Spleen (tissue), 11 donors: Measurements from ENCODE around the gene BCL6. TPM values are rescaled to one million over a fixed set of nuclear protein-coding genes. Genes with fewer than 3 reads are reported as not detected.

Experiments used
- DNase-seq: peaks from one replicate; pipeline ENCODE4 v3.0.0-alpha.2; 2020
- H3K27ac ChIP-seq, 8 donors: fragments of 200-600 bp; sonication (generic) in 7 of 8; 1 replicate in 4 of 8; 2 replicates in 4 of 8; pipeline versions ENCODE4 v1.5.0 to v1.8.0; 2016 to 2021; ENCODE audit warnings: inconsistent platforms in 4 of 8, mild to moderate bottlenecking in 4 of 8, moderate library complexity in 1 of 8
- H3K27me3 ChIP-seq, 7 donors: fragments of 200-600 bp; sonication (generic) in 6 of 7; replicated peaks in 1 of 7; 1 replicate in 4 of 7; 2 replicates in 3 of 7; pipeline versions ENCODE4 v1.5.0 to v1.8.0; 2016 to 2021; ENCODE audit warnings: inconsistent platforms in 3 of 7, mild to moderate bottlenecking in 1 of 7
- H3K36me3 ChIP-seq, 6 donors: fragments of 200-600 bp; sonication (generic) in 5 of 6; 1 replicate in 4 of 6; 2 replicates in 2 of 6; pipeline versions ENCODE4 v1.5.0 to v1.8.0; 2016 to 2021; ENCODE audit warnings: inconsistent platforms in 2 of 6
- H3K4me1 ChIP-seq, 6 donors: fragments of 200-600 bp; sonication (generic) in 5 of 6; 1 replicate in 3 of 6; 2 replicates in 3 of 6; pipeline versions ENCODE4 v1.5.0 to v1.8.0; 2016 to 2021; ENCODE audit warnings: inconsistent platforms in 3 of 6
- H3K4me3 ChIP-seq, 8 donors: fragments of 200-600 bp; sonication (generic) in 7 of 8; 1 replicate in 4 of 8; 2 replicates in 4 of 8; pipeline versions ENCODE4 v1.5.0 to v1.8.0; 2016 to 2021; ENCODE audit warnings: inconsistent platforms in 4 of 8, mild to moderate bottlenecking in 4 of 8, moderate library complexity in 2 of 8
- H3K9me3 ChIP-seq, 8 donors: fragments of 200-600 bp; sonication (generic) in 7 of 8; 1 replicate in 4 of 8; 2 replicates in 4 of 8; pipeline versions ENCODE4 v1.5.0 to v1.8.0; 2016 to 2021; ENCODE audit warnings: inconsistent platforms in 4 of 8
- POLR2A ChIP-seq, 3 donors: fragments of 450-650 bp; IDR thresholded peaks; one replicate each; pipeline ENCODE4 v1.5.1; 2017; ENCODE audit warnings: antibody characterized with exemption in 3 of 3, mild to moderate bottlenecking in 1 of 3
- POLR2AphosphoS5 ChIP-seq, 3 donors: sonication (generic); formaldehyde crosslinking; IDR thresholded peaks; one replicate each; pipeline ENCODE4 v1.5.1; 2017; ENCODE audit warnings: antibody characterized with exemption in 3 of 3
- WGBS, 5 donors: extraction: QIAGEN DNeasy Blood & Tissue Kit in 3 of 5; methylation state at CpG; one replicate each; pipeline versions ENCODE4 v1.1.5 to v1.1.7; 2013 to 2018; 5-methylcytosine and 5-hydroxymethylcytosine counted together
- intact Hi-C: fragments of 100-400 bp; cut with DNase I; formaldehyde crosslinking; loops from one replicate; pipeline ENCODE4 v1.15.0; 2023; ENCODE audit warnings: low total_unique reads
- polyA plus RNA-seq, 3 donors: library from polyadenylated mRNA; stranded (reverse); fragments of 200-250 nt; gene quantifications; one replicate each; pipeline ENCODE4 v1.2.1, GENCODE V29; 2013
- total RNA-seq, 7 donors: library from RNA; depleted of rRNA in 3 of 7; stranded (reverse); fragments of >200 nt in 3 of 7; fragmentation: NEBNext Ultra II Directional in 4 of 7; extraction: Animal tissue kit (Norgen Biotek cat#: 25700) in 4 of 7; gene quantifications; one replicate each; pipeline versions ENCODE4 v1.1.0 to v1.2.1, GENCODE V29; 2016 to 2021
- TF ChIP-seq, protein P1 (sequence below), 11 experiments: fragments of 200-600 bp in 7 of 11; fragments of 450-650 bp in 4 of 11; sonication (generic) in 4 of 11; IDR thresholded peaks in 8 of 11; conservative IDR thresholded peaks in 3 of 11; 1 replicate in 7 of 11; 2 replicates in 4 of 11; pipeline versions ENCODE4 v1.4.0 to v1.8.0; 2016 to 2021; ENCODE audit warnings: antibody characterized with exemption in 11 of 11, inconsistent platforms in 4 of 11, mild to moderate bottlenecking in 1 of 11
- donor health status: healthy with polysubstance abuse.
- donor health status: DM: no; HTN: no; CAD: no; lungs with moderate emphysema.
- donor health status: DM: no; HTN: no; CAD: no.
- donor health status: Bipolar disorder and iron deficiency.
- donor health status: healthy.
- donor health status: DM: no; HTN: no; CAD: no.
- donor health status: DM: yes; HTN: yes; CAD: no.

Gene BCL6
- total and polyA plus RNA-seq, 10 donors, result 9.5 to 444 (median 132) TPM

DNA sequence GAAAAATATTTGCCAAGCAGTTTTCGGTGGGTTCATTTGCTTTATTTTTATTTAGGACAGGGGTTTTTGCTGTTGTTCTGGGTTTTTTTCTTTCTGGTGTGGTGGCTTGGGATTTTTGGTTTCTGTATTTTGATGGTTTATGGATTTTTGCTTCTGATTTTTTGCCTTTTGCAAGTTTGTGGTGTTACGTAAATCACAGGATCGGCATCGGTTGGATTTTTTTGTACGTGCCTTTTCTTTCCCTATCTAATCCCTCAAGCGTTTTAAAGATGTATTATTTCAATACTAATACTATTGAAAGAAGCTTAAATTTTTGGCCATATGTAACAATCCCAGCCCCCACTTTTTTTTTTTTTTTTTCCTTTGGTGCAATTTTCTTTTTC lies 782 bp upstream of the BCL6 start:
- Histone ChIP-seq H3K9me3 (no peaks in the 10 kb centered on the region), H3K27me3 (no peaks in the 10 kb centered on the region), H3K36me3 (no peaks in the 10 kb centered on the region), H3K4me3 (peak overlapping the region; percentile 19 to 84 (median 60)), H3K4me1 (peaks cover 25 to 81% (median 62%) of the 10 kb centered on the region in 6 donors), H3K27ac (peak overlapping the region; percentile 95 to 99 (median 99))
- intact Hi-C loops, result loop anchor here (10.0 kb wide), 3 partner anchors 409 to 1489 kb away; partner anchors contain the start of gene LPP
- 5 to 19% (median 12%) methylated on average over 6 of the region's 6 CpGs for WGBS, 5 donors
- TF ChIP-seq, protein P1, sequence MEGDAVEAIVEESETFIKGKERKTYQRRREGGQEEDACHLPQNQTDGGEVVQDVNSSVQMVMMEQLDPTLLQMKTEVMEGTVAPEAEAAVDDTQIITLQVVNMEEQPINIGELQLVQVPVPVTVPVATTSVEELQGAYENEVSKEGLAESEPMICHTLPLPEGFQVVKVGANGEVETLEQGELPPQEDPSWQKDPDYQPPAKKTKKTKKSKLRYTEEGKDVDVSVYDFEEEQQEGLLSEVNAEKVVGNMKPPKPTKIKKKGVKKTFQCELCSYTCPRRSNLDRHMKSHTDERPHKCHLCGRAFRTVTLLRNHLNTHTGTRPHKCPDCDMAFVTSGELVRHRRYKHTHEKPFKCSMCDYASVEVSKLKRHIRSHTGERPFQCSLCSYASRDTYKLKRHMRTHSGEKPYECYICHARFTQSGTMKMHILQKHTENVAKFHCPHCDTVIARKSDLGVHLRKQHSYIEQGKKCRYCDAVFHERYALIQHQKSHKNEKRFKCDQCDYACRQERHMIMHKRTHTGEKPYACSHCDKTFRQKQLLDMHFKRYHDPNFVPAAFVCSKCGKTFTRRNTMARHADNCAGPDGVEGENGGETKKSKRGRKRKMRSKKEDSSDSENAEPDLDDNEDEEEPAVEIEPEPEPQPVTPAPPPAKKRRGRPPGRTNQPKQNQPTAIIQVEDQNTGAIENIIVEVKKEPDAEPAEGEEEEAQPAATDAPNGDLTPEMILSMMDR (IDR thresholded peaks at IDR 0.05 in 8 of 11, conservative IDR thresholded peaks at IDR 0.05 in 3 of 11), result no peak
- TF ChIP-seq POLR2A (IDR thresholded peaks at IDR 0.05) (no peak), POLR2AphosphoS5 (IDR thresholded peaks at IDR 0.05) (no peak)
- DNase-seq, result no peak

DNA sequence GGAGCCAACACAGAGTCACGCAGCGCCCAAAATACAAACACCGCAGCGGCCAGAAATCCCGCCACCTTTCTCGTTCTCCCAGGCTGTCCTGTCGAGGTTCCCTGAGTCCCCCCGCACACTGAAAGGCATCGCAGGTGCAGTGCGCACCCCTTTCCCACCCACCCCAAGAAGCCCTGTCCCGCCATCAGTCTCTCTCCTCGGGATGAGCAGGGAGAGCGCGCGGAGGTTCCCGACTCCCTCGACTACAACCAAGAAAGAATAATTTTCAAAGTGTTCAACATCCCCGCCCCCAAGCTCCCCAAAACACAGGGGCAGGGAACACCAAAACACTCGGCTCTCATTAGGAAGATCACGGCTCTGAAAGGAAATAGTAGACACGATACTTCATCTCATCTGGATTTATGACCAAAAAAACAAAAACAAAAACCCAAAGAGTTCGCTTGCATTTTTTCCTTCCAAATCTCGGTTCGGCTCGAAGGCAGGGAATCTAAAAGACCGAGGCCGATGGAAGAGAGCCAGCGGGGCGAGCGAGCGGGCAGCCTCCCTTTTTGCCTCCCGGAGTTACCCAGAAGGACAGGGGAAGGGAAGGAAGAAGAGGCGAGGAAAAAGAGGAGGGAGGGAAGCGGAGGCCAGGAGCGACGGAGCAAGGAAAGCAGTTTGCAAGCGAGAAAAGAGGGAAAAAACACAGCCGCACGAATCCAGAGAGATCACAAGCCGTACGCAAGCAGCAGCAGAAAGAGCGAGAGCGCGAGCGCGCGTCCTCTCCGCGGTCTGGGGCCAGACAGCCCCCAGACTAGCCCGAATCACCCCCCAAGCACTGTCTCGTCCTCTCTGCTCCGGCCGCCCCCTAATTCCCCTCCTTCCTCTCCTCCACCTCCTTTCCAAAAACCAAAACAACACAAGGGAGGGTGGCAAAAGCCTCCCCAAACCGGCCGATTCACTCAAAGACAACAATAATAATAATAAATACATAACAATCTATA lies 808 bp downstream of the BCL6 start:
- intact Hi-C loops, result loop anchor here (10.0 kb wide), 3 partner anchors 410 to 1490 kb away; partner anchors contain the start of gene LPP
- Histone ChIP-seq H3K27ac (peak overlapping the region; percentile 95 to 99 (median 99)), H3K4me1 (peaks cover 27 to 81% (median 61%) of the 10 kb centered on the region in 6 donors), H3K27me3 (no peaks in the 10 kb centered on the region), H3K9me3 (no peaks in the 10 kb centered on the region), H3K36me3 (no peaks in the 10 kb centered on the region), H3K4me3 (peak overlapping the region; percentile 52 to 84 (median 60))
- TF ChIP-seq, protein P1 (IDR thresholded peaks at IDR 0.05 in 8 of 11, conservative IDR thresholded peaks at IDR 0.05 in 3 of 11), result no peak
- peak in 2 of 3 donors; percentile 9 to 73 for TF ChIP-seq POLR2AphosphoS5 (IDR thresholded peaks at IDR 0.05)
- TF ChIP-seq POLR2A (IDR thresholded peaks at IDR 0.05), result no peak
- WGBS, 5 donors, result 0 to 1% (median 0%) methylated on average over 55 of the region's 55 CpGs
- DNase-seq, result peak; percentile 91

DNA sequence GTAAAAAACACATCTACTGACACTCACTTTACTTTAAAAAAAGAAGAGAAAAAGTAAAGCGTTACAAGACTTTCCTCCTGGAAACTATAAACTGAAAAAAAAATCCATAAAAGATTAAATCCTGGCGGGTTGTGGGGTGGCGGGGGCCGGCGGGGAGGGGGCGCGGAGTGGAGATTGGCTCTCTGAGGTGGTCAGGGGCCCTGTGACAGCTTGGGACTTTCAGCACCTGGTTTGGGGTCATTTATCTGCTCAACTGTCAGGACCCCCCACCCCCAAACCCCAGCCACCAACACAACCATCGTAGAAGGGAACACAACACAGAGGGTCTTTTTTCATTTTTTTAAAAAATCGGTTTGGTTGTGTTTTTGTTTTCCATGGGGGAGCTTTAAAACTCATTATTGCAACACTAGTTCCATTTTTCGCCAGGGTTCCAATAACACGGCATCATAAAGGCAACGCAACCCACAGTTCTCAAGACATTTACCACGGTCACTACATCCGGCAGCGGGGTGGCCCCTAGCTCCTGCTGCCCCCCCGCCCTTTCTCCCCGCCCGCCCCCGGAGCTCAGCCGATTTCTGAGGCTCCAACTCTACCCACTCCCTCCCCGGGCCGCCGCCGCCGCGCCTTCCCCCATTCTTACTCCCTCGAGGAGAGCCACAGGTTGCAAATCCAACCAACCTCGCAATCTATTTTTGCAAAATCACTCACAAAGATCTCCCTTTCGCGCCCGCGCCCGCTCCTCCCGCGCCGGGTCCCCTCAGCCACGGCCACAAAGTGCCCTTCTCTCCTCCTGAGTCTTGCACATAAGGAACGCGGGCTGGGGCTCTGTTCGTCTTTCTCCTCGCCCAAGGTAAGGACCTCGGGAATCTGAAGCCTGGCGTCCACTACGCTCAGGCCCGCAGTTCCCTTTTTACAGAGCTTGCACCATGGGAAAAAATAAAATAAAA lies 1.8 kb downstream of the BCL6 start:
- H3K4me1 ChIP-seq, result peaks cover 27 to 80% (median 66%) of the 10 kb centered on the region in 6 donors
- no peaks in the 10 kb centered on the region for H3K9me3 ChIP-seq
- peak; percentile 91 for DNase-seq
- TF ChIP-seq POLR2AphosphoS5 (IDR thresholded peaks at IDR 0.05), result peak; percentile 76 to 90 (median 79)
- no peak for TF ChIP-seq POLR2A (IDR thresholded peaks at IDR 0.05)
- H3K27ac ChIP-seq, result peak overlapping the region; percentile 95 to 99 (median 99)
- H3K27me3 ChIP-seq, result no peaks in the 10 kb centered on the region
- 1 to 3% (median 2%) methylated on average over 38 to 45 of the region's 45 CpGs for WGBS, 5 donors
- no peaks in the 10 kb centered on the region for H3K36me3 ChIP-seq
- intact Hi-C loops, result loop anchor here (10.0 kb wide), 3 partner anchors 411 to 1491 kb away; partner anchors contain the start of gene LPP
- peak overlapping the region; percentile 52 to 84 (median 60) for H3K4me3 ChIP-seq
